GOT3 (cell line): Measurements from ENCODE around the gene REPS1.
"Not testable (repeated sequence)": the region's sequence is repeated elsewhere in the genome, so short reads cannot be mapped to it uniquely, and the experiment has no call there.

Source experiments
- DNase-seq: peaks from one replicate; lab custom pipeline; 2025; ENCODE audit warnings: mixed read lengths; lab: John Stamatoyannopoulos, UW

The REPS1 gene

GRCh38 chr6:139006477-139006876 is 18.4 kb upstream of the REPS1 start:
- no peak for DNase-seq

DNA sequence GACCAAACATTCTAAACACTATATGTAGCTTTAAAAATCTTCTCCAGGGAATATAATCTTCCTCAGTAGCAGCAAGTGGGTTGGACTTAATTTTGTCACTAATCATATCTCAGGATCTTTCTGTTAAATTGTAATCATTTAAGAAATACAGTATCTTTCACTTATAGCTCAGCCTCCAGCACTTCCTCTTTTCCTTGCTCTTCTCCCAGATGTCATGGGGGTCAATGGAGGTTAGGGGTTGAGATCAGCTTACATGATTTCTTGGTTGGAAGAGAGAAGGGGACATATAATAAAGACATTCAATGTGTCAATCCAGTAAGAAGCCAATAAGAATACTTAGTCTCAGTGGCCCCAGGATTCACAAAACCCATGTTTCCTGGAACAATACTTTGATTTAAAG is 15.7 kb upstream of the REPS1 start:
- DNase-seq: no peak

DNA sequence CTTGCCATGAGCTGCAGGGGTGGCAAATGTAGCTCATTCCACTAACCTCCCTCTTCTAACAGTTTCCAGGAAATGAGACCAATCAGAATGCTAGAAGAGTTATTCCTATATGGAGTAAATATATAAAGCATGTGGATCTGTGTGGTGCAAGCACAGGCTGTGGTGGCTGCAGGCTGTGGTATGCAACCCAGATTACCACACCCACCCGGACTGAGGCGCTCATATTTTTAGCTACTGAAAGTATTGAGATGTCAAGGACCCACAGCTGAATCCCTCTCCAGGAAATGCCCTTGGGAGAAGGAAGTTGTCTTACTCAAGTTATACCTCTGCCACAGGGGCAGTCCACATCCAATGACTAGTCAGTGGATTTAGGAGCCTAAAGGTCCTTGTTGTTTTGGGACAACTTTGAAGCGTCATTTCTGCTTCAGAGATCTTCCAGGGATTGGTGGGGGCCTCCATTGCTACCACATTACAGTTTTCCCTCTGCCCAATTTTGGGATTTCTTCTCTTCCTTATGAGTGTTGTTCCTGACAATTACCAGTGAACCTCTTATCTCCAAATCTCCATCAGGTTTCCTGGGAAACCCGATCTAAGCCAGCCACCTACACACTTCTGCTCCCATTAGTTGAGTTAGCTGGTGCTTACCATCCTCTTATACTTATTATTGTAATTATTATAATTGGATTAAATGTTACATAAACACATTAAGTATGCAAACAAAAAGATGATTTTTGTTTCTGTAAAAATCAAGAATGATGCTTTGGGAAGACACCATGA is 12.1 kb upstream of the REPS1 start:
- no peak for DNase-seq

- DNase-seq: no peak
These were observed 9.1 kb upstream of the REPS1 start for GRCh38 chr6:138997136-138997535.

GRCh38 chr6:138996524-138996923 is 8.5 kb upstream of the REPS1 start:
- no peak for DNase-seq

GRCh38 chr6:138993410-138993809 is 5.4 kb upstream of the REPS1 start:
- not testable (repeated sequence) for DNase-seq

GRCh38 chr6:138992965-138993364 is 4.9 kb upstream of the REPS1 start:
- not testable (repeated sequence) for DNase-seq

GRCh38 chr6:138991206-138991605 is 3.2 kb upstream of the REPS1 start:
- DNase-seq: no peak

DNA sequence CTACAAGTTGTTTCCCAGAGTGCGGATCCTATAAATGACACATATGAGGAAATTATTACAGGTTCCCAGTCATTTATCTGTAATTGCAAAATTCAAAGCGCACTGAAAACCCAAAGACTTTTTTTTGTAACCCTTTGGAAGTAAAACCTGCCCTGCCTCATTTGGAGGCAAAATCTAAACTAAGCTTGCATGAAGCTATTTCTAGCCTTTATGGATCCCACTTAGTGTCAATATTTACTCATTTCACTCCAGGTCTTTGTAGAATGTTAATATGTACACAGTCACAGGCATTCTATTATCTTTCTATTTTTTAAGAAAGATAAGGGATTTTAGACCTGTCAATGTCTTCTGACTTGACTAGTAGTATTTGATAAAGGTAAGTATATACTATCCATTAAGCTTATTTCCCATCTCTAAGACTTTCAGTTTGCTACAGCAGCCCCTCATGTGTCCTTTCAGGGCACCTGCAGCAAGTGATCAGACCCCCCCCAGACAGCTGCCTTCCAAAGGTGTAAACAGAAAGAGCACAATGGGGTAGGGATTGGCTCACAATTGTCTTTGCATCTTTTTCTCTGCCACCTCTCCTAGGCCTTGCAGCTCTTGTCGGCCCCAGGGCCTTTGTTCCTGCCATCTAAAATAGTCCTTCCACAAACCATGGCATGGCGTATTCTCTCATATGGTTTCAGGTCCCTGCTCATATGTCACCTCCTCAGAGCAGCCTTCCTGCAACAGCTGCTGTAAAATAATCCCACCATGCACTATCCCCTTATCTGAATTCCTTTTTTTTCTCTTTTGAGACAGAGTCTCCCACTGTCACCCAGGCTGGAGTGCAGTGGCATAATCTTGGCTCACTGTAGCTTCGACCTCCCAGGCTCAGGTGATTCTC is 1.3 kb upstream of the REPS1 start:
- no peak for DNase-seq

DNA sequence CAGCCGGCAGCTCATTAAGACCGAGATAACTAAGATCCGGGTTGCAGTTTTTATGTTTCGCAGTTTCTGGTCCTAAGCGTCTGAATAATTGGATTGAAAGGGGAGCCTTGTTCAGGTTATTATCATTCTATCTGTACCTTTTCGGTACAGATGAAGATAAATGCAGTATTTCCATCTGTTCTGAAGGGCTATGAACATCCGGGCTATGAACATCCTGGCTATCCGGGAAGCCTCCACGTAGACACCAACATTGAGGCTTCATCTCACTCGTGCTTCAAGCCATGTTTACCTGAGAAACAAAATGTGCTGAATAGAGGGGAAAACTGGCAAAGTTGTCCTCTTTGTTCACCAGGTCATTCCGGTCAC is 399 bp upstream of the REPS1 start:
- no peak for DNase-seq

GRCh38 chr6:138987080-138987642 is 892 bp downstream of the REPS1 start:
- no peak for DNase-seq

DNA sequence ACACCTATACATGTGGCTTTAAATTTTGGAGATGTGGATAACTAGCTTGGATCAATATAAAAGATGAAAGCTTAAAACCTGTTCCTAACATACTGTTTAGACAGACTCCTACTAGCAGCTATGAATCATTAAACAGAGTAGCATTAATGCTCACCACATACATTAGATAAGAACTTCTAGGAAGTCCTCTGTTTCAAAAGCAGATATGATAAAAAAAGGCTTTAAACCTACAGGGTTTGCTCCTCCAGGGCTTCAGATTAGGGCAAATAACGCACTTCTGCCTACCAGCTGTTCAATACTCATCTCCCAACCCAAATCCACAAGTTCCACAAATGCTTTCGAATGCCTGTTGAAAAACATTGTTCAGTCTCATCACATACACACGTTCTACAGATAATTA is 1.5 kb downstream of the REPS1 start:
- no peak for DNase-seq

GRCh38 chr6:138981416-138981815 is 6.6 kb downstream of the REPS1 start:
- DNase-seq: no peak

GRCh38 chr6:138979813-138980668 is 8.0 kb downstream of the REPS1 start:
- DNase-seq: no peak

DNA sequence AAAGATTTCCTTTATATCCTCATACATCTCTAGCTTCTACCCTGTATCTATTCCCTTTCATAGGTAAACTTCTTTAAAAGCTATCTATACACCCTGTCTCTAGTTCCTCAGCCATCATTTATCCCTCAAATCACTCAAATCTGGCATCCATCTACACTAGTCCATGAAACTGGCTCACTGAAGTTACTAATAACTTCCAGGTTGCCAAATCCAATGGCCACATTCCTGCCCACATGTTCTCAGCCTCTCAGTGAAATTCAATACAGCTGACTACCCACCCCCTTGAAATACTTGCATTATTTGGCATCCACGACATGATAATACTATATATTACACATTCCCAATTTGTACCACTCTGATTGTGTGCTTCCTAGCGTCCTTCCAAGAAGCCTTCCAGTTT is 8.7 kb downstream of the REPS1 start:
- no peak for DNase-seq

DNA sequence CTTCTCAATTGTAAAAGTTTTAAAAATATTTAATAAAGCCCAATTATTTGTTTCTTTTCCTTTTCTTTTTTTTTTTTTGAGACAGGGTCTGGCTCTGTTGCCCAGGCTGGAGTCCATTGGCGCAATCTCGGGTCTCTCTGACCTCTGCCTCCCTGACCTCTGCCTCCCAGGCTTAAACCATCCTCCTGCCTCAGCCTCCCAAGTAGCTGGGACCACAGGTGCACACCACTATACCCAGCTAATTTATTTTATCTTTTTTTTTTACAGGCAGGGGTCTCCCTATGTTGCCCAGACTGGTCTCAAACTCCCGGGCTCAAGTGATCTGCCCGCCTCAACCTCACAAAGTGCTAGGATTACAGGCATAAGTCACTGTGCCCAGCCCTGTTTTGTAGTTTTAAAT is 9.8 kb downstream of the REPS1 start:
- DNase-seq: no peak

- no peak for DNase-seq
These were observed 10.3 kb downstream of the REPS1 start for GRCh38 chr6:138977646-138978167.

DNA sequence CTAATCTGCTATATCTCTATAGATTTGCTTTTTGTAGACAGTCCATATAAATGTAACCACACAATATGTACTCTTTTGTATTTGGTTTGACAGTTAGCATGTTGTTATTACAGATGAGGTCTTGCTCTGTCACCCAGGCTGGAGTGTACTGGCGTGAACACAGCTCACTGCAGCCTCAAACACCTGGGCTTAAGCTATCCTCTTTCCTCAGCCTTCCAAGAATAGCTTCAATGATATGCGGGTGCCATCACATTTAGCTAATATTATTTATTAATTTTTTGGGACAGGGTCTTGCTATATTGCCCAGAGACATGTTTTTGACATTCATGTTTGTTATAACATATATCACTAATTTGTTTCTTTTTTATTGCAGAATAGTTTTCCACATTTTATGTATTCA is 10.8 kb downstream of the REPS1 start:
- DNase-seq: no peak

GRCh38 chr6:138975815-138976214 is 12.2 kb downstream of the REPS1 start:
- no peak for DNase-seq

DNA sequence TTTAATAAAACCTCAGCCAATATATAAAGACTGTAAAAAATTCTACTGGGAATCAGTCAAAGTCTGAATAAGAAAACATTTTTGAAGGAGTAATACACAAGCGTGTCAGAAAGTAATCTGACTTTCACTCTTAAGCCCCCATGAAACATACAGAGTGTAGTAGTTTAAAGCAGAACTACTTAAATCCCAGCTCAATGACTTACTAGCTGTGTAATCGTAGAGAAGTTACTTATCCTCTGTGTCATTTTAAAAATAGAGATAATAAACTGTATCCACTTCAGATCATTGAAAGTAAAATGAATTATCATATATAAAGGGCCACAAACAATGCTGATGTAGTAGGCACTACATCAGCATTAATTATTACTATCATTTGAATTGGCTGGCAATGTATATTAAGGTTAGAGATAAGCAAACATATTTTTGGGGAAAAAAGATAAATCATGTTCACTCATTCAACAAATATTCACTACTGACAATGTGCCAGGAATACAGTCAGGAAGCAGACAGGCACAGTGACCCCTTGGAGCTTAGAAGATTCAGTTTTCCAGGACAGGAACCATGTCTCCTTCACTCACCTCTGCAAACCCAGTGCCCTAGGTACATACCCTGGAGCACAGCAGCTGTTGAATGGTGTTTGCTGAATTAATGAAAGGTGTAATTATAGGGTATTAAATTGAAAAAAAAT is 14.4 kb downstream of the REPS1 start:
- DNase-seq: no peak

GRCh38 chr6:138972226-138972665 is 15.8 kb downstream of the REPS1 start:
- DNase-seq: no peak
